ENCODE results near the gene SLC13A5. TPM values are rescaled to one million over a fixed set of nuclear protein-coding genes. Genes with fewer than 3 reads are reported as not detected.

Gene SLC13A5
- total RNA-seq, 2 experiments from 2014 or later: not detected

DNA sequence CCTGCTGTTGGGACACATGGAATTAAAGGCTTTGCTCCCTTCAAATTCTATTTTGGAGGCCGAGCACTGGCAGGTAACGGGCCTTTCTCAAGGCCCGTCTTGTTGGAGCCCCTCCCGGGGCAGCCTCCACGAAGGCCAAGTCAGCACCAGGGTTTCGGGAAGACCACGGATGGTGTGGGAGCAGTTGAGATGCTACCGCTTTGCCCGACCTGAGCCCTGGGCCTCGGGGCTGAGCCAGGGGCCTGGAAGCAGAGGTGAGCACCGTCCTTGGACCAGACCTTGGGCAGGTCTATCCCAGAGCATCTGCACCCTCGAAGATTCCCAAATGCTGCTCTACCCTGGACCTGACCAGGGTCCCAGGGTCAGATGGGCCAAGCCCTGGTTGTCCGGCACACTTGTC is 38.6 kb downstream of the SLC13A5 start:
- no peak overlapping the region for H3K27ac Mint-ChIP-seq
- CTCF ChIA-PET: no interaction called here

DNA sequence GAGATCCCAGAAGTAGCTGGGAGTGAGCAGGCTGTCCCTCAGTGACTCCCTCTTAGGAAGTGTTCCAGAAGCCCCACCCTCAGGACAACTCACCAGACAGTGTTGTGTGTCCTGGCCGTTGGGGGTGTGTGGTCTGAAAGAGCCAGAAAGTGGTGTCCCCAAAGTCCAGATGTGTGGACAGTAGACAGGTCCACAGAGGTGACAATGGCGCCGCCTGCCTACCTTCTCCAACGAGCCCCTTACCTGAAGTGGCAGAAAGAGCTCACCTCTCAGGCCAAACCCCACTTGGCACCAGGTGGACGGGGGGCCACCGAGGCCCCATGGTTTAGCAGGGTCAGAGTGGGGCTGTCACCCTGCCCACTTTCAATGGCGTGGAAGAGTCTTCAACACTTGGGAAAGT is 41.7 kb downstream of the SLC13A5 start:
- TF ChIP-seq, protein P1, sequence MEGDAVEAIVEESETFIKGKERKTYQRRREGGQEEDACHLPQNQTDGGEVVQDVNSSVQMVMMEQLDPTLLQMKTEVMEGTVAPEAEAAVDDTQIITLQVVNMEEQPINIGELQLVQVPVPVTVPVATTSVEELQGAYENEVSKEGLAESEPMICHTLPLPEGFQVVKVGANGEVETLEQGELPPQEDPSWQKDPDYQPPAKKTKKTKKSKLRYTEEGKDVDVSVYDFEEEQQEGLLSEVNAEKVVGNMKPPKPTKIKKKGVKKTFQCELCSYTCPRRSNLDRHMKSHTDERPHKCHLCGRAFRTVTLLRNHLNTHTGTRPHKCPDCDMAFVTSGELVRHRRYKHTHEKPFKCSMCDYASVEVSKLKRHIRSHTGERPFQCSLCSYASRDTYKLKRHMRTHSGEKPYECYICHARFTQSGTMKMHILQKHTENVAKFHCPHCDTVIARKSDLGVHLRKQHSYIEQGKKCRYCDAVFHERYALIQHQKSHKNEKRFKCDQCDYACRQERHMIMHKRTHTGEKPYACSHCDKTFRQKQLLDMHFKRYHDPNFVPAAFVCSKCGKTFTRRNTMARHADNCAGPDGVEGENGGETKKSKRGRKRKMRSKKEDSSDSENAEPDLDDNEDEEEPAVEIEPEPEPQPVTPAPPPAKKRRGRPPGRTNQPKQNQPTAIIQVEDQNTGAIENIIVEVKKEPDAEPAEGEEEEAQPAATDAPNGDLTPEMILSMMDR (IDR thresholded peaks at IDR 0.05): no peak
- H3K27ac ChIP-seq (ENCODE audit: low read depth in 1 of 2, low read length in 2 of 2): no peak overlapping the region
- no peak for ATAC-seq (ENCODE audit: poor library complexity)
- DNase-seq: no peak
- peaks cover 6% of the 10 kb centered on the region for H3K36me3 ChIP-seq (ENCODE audit: insufficient read depth, low read length)
- no peaks in the 10 kb centered on the region for H3K27me3 Mint-ChIP-seq
- peaks cover 13% of the 10 kb centered on the region for H3K36me3 Mint-ChIP-seq (ENCODE audit: low read depth)
- no peaks in the 10 kb centered on the region for H3K4me1 ChIP-seq (ENCODE audit: insufficient read depth, low read length)
- H3K4me3 Mint-ChIP-seq: no peak overlapping the region
- intact Hi-C loops (cut with DNase I, micrococcal nuclease): no loop called here
- no peak overlapping the region for H3K27ac Mint-ChIP-seq
- POLR2A ChIA-PET: no interaction called here
- H3K4me1 Mint-ChIP-seq (ENCODE audit: low read depth): no peaks in the 10 kb centered on the region
- CTCF ChIA-PET: no interaction called here
- no peak overlapping the region for H3K4me3 ChIP-seq (ENCODE audit: low read length)
- H3K9me3 ChIP-seq (ENCODE audit: control insufficient read depth in 1 of 2, insufficient read depth in 1 of 2, low read length in 2 of 2): no peaks in the 10 kb centered on the region
- H3K9me3 Mint-ChIP-seq: no peaks in the 10 kb centered on the region
- H3K27me3 ChIP-seq (ENCODE audit: control insufficient read depth in 1 of 2, insufficient read depth in 2 of 2, low read length in 2 of 2): no peaks in the 10 kb centered on the region

More for the DNA sequence above, 38.6 kb downstream of the SLC13A5 start:
- Histone ChIP-seq H3K4me3 (ENCODE audit: low read length) (no peak overlapping the region), H3K27ac (ENCODE audit: low read depth in 1 of 2, low read length in 2 of 2) (no peak overlapping the region), H3K4me1 (ENCODE audit: insufficient read depth, low read length) (peaks cover 9% of the 10 kb centered on the region), H3K9me3 (ENCODE audit: control insufficient read depth in 1 of 2, insufficient read depth in 1 of 2, low read length in 2 of 2) (no peaks in the 10 kb centered on the region), H3K36me3 (ENCODE audit: insufficient read depth, low read length) (no peaks in the 10 kb centered on the region), H3K27me3 (ENCODE audit: control insufficient read depth in 1 of 2, insufficient read depth in 2 of 2, low read length in 2 of 2) (peaks cover 4 to 20% of the 10 kb centered on the region in 2 experiments)
- Mint-ChIP-seq H3K4me3 (no peak overlapping the region), H3K36me3 (ENCODE audit: low read depth) (peaks cover 2% of the 10 kb centered on the region), H3K9me3 (no peaks in the 10 kb centered on the region), H3K4me1 (ENCODE audit: low read depth) (peaks cover 10% of the 10 kb centered on the region), H3K27me3 (peaks cover 9% of the 10 kb centered on the region)
- no peak for DNase-seq
- POLR2A ChIA-PET: no interaction called here
- TF ChIP-seq, protein P1 (IDR thresholded peaks at IDR 0.05): no peak
- ATAC-seq (ENCODE audit: poor library complexity): no peak
- intact Hi-C loops (cut with DNase I, micrococcal nuclease): no loop called here

DNA sequence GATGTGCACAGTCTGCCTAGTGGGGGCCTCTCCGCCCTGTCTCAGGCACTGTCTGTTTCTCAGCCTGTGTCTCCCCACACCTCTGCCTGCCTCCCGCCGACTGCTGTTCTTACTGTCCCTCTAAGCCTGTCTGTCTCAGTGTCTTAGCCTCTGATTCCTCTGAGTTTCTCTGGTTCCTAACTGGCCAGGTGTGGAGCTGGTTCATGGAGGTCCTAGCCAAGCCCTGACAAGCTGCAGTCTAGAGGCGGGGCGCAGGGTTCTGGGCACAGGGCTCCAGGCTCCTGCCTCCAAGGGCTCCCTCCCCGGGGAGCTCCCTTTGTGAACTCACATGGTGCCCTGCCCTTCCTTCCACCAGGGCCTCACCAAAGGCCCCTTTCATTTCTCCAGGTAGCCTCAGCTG is 42.2 kb downstream of the SLC13A5 start:
- no peak overlapping the region for H3K27ac Mint-ChIP-seq
- intact Hi-C loops (cut with DNase I, micrococcal nuclease): no loop called here
- H3K27ac ChIP-seq (ENCODE audit: low read depth in 1 of 2, low read length in 2 of 2): no peak overlapping the region
- CTCF ChIA-PET: no interaction called here
- H3K9me3 ChIP-seq (ENCODE audit: control insufficient read depth in 1 of 2, insufficient read depth in 1 of 2, low read length in 2 of 2): no peaks in the 10 kb centered on the region
- peaks cover 2% of the 10 kb centered on the region for H3K4me1 ChIP-seq (ENCODE audit: insufficient read depth, low read length)
- ATAC-seq (ENCODE audit: poor library complexity): no peak
- TF ChIP-seq, protein P1 (IDR thresholded peaks at IDR 0.05): no peak
- no peaks in the 10 kb centered on the region for H3K27me3 Mint-ChIP-seq
- H3K27me3 ChIP-seq (ENCODE audit: control insufficient read depth in 1 of 2, insufficient read depth in 2 of 2, low read length in 2 of 2): no peaks in the 10 kb centered on the region
- DNase-seq: no peak
- peaks cover 6% of the 10 kb centered on the region for H3K36me3 ChIP-seq (ENCODE audit: insufficient read depth, low read length)
- H3K4me3 ChIP-seq (ENCODE audit: low read length): no peak overlapping the region
- POLR2A ChIA-PET: no interaction called here
- H3K9me3 Mint-ChIP-seq: no peaks in the 10 kb centered on the region
- H3K4me3 Mint-ChIP-seq: no peak overlapping the region
- peaks cover 13% of the 10 kb centered on the region for H3K36me3 Mint-ChIP-seq (ENCODE audit: low read depth)
- peaks cover 3% of the 10 kb centered on the region for H3K4me1 Mint-ChIP-seq (ENCODE audit: low read depth)
